Spleen (tissue), 11 donors: Measurements from ENCODE around the gene HOXA13. TPM values are rescaled to one million over a fixed set of nuclear protein-coding genes. Genes with fewer than 3 reads are reported as not detected.

ENCODE experiments used
- DNase-seq: peaks from one replicate; pipeline ENCODE4 v3.0.0-alpha.2; 2020
- H3K27ac ChIP-seq, 8 donors: fragments of 200-600 bp; sonication (generic) in 7 of 8; 1 replicate in 4 of 8; 2 replicates in 4 of 8; pipeline versions ENCODE4 v1.5.0 to v1.8.0; 2016 to 2021; ENCODE audit warnings: inconsistent platforms in 4 of 8, mild to moderate bottlenecking in 4 of 8, moderate library complexity in 1 of 8
- H3K27me3 ChIP-seq, 7 donors: fragments of 200-600 bp; sonication (generic) in 6 of 7; replicated peaks in 1 of 7; 1 replicate in 4 of 7; 2 replicates in 3 of 7; pipeline versions ENCODE4 v1.5.0 to v1.8.0; 2016 to 2021; ENCODE audit warnings: inconsistent platforms in 3 of 7, mild to moderate bottlenecking in 1 of 7
- H3K36me3 ChIP-seq, 6 donors: fragments of 200-600 bp; sonication (generic) in 5 of 6; 1 replicate in 4 of 6; 2 replicates in 2 of 6; pipeline versions ENCODE4 v1.5.0 to v1.8.0; 2016 to 2021; ENCODE audit warnings: inconsistent platforms in 2 of 6
- H3K4me1 ChIP-seq, 6 donors: fragments of 200-600 bp; sonication (generic) in 5 of 6; 1 replicate in 3 of 6; 2 replicates in 3 of 6; pipeline versions ENCODE4 v1.5.0 to v1.8.0; 2016 to 2021; ENCODE audit warnings: inconsistent platforms in 3 of 6
- H3K4me3 ChIP-seq, 8 donors: fragments of 200-600 bp; sonication (generic) in 7 of 8; 1 replicate in 4 of 8; 2 replicates in 4 of 8; pipeline versions ENCODE4 v1.5.0 to v1.8.0; 2016 to 2021; ENCODE audit warnings: inconsistent platforms in 4 of 8, mild to moderate bottlenecking in 4 of 8, moderate library complexity in 2 of 8
- H3K9me3 ChIP-seq, 8 donors: fragments of 200-600 bp; sonication (generic) in 7 of 8; 1 replicate in 4 of 8; 2 replicates in 4 of 8; pipeline versions ENCODE4 v1.5.0 to v1.8.0; 2016 to 2021; ENCODE audit warnings: inconsistent platforms in 4 of 8
- CTCF ChIP-seq, 11 experiments: fragments of 200-600 bp in 7 of 11; fragments of 450-650 bp in 4 of 11; sonication (generic) in 4 of 11; IDR thresholded peaks in 8 of 11; conservative IDR thresholded peaks in 3 of 11; 1 replicate in 7 of 11; 2 replicates in 4 of 11; pipeline versions ENCODE4 v1.4.0 to v1.8.0; 2016 to 2021; ENCODE audit warnings: antibody characterized with exemption in 11 of 11, inconsistent platforms in 4 of 11, mild to moderate bottlenecking in 1 of 11
- POLR2A ChIP-seq, 3 donors: fragments of 450-650 bp; IDR thresholded peaks; one replicate each; pipeline ENCODE4 v1.5.1; 2017; ENCODE audit warnings: antibody characterized with exemption in 3 of 3, mild to moderate bottlenecking in 1 of 3
- POLR2AphosphoS5 ChIP-seq, 3 donors: sonication (generic); formaldehyde crosslinking; IDR thresholded peaks; one replicate each; pipeline ENCODE4 v1.5.1; 2017; ENCODE audit warnings: antibody characterized with exemption in 3 of 3
- WGBS, 5 donors: extraction: QIAGEN DNeasy Blood & Tissue Kit in 3 of 5; methylation state at CpG; one replicate each; pipeline versions ENCODE4 v1.1.5 to v1.1.7; 2013 to 2018; 5-methylcytosine and 5-hydroxymethylcytosine counted together
- intact Hi-C: fragments of 100-400 bp; cut with DNase I; formaldehyde crosslinking; loops from one replicate; pipeline ENCODE4 v1.15.0; 2023; ENCODE audit warnings: low total_unique reads
- polyA plus RNA-seq, 3 donors: library from polyadenylated mRNA; stranded (reverse); fragments of 200-250 nt; gene quantifications; one replicate each; pipeline ENCODE4 v1.2.1, GENCODE V29; 2013
- total RNA-seq, 7 donors: library from RNA; depleted of rRNA in 3 of 7; stranded (reverse); fragments of >200 nt in 3 of 7; fragmentation: NEBNext Ultra II Directional in 4 of 7; extraction: Animal tissue kit (Norgen Biotek cat#: 25700) in 4 of 7; gene quantifications; one replicate each; pipeline versions ENCODE4 v1.1.0 to v1.2.1, GENCODE V29; 2016 to 2021
- donor health status: healthy with polysubstance abuse.
- donor health status: DM: no; HTN: no; CAD: no; lungs with moderate emphysema.
- donor health status: DM: no; HTN: no; CAD: no.
- donor health status: Bipolar disorder and iron deficiency.
- donor health status: healthy.
- donor health status: DM: no; HTN: no; CAD: no.
- donor health status: DM: yes; HTN: yes; CAD: no.

Gene HOXA13
- total and polyA plus RNA-seq, 10 donors: not detected

GRCh38 chr7:27162561-27163287, 37.2 kb downstream of the HOXA13 start:
- H3K27ac ChIP-seq: no peak overlapping the region
- H3K27me3 ChIP-seq: peaks cover 18 to 100% (median 93%) of the 10 kb centered on the region in 7 donors
- DNase-seq: no peak
- peaks cover 20 to 94% (median 62%) of the 10 kb centered on the region in 6 donors for H3K4me1 ChIP-seq
- peaks cover 0 to 15% (median 0%) of the 10 kb centered on the region in 8 donors for H3K9me3 ChIP-seq
- intact Hi-C loops: loop anchor here (5.0 to 10.0 kb wide), 3 partner anchors 480 to 1298 kb away; no protein-coding TSS in a partner anchor
- no peaks in the 10 kb centered on the region for H3K36me3 ChIP-seq
- 48 to 66% (median 60%) methylated on average over 7 of the region's 7 CpGs for WGBS, 5 donors
- no peak for TF ChIP-seq CTCF (IDR thresholded peaks at IDR 0.05 in 8 of 11, conservative IDR thresholded peaks at IDR 0.05 in 3 of 11)
- TF ChIP-seq POLR2AphosphoS5 (IDR thresholded peaks at IDR 0.05): no peak
- no peak for TF ChIP-seq POLR2A (IDR thresholded peaks at IDR 0.05)
- no peak overlapping the region for H3K4me3 ChIP-seq

GRCh38 chr7:27161721-27162560, 38.0 kb downstream of the HOXA13 start:
- DNase-seq: peak; percentile 78

GRCh38 chr7:27161214-27161720, 38.6 kb downstream of the HOXA13 start:
- 0 to 3% (median 2%) methylated on average over 13 to 27 of the region's 27 CpGs for WGBS, 5 donors
- intact Hi-C loops: loop anchor here (5.0 to 10.0 kb wide), 3 partner anchors 479 to 1296 kb away; no protein-coding TSS in a partner anchor
- TF ChIP-seq POLR2A (IDR thresholded peaks at IDR 0.05): no peak
- peak in 6 of 11 experiments; percentile 1 to 73 (median 22) for TF ChIP-seq CTCF (IDR thresholded peaks at IDR 0.05 in 8 of 11, conservative IDR thresholded peaks at IDR 0.05 in 3 of 11)
- H3K4me1 ChIP-seq: peaks cover 13 to 96% (median 63%) of the 10 kb centered on the region in 6 donors
- H3K4me3 ChIP-seq: peak overlapping the region; percentile 54 to 87 (median 61)
- peaks cover 0 to 14% (median 0%) of the 10 kb centered on the region in 8 donors for H3K9me3 ChIP-seq
- peak; percentile 86 for DNase-seq
- peaks cover 14 to 100% (median 93%) of the 10 kb centered on the region in 7 donors for H3K27me3 ChIP-seq
- no peaks in the 10 kb centered on the region for H3K36me3 ChIP-seq
- H3K27ac ChIP-seq: peak overlapping the region in 4 of 8 donors; percentile 49 to 65 (median 52)

More at GRCh38 chr7:27161721-27162560, 38.0 kb downstream of the HOXA13 start:
- H3K4me3 ChIP-seq: peak overlapping the region in 3 of 8 donors; percentile 54 to 87 (median 65)
- TF ChIP-seq POLR2AphosphoS5 (IDR thresholded peaks at IDR 0.05): no peak
- TF ChIP-seq POLR2A (IDR thresholded peaks at IDR 0.05): no peak
- no peak for TF ChIP-seq CTCF (IDR thresholded peaks at IDR 0.05 in 8 of 11, conservative IDR thresholded peaks at IDR 0.05 in 3 of 11)
- H3K4me1 ChIP-seq: peaks cover 20 to 96% (median 63%) of the 10 kb centered on the region in 6 donors
- H3K27ac ChIP-seq: no peak overlapping the region
- WGBS, 5 donors: 33 to 40% (median 39%) methylated on average over 19 to 30 of the region's 30 CpGs
- intact Hi-C loops: loop anchor here (5.0 to 10.0 kb wide), 3 partner anchors 480 to 1297 kb away; no protein-coding TSS in a partner anchor
- peaks cover 18 to 100% (median 93%) of the 10 kb centered on the region in 7 donors for H3K27me3 ChIP-seq
- no peaks in the 10 kb centered on the region for H3K36me3 ChIP-seq
- H3K9me3 ChIP-seq: peaks cover 0 to 15% (median 0%) of the 10 kb centered on the region in 8 donors
